GM18951 (cell line): ENCODE measurements around the gene WDR33.

ENCODE experiments used
- POLR2A ChIP-seq: IDR thresholded peaks from 4 replicates; pipeline ENCODE4 v1.6.1; 2011; ENCODE audit warnings: mild to moderate bottlenecking; ENCODE audit not compliant: insufficient read length, insufficient read depth; ENCODE audit errors: extremely low read depth
- in situ Hi-C: fragments of 300-500 bp; cut with MboI; formaldehyde crosslinking; loops from one replicate; pipeline ENCODE4 v1.12.0; 2022; ENCODE audit warnings: low sequenced_read_pairs, mixed read lengths, inconsistent platforms; ENCODE audit not compliant: unreplicated experiment

WDR33 gene

GRCh38 chr2:127664895-127665225 is 146.1 kb downstream of the WDR33 start:
- in situ Hi-C loops = no loop called here
- no peak for TF ChIP-seq POLR2A

- no peak for TF ChIP-seq POLR2A
Observed at GRCh38 chr2:127664065-127664894, 146.7 kb downstream of the WDR33 start.

GRCh38 chr2:127663566-127664064 is 147.4 kb downstream of the WDR33 start:
- no peak for TF ChIP-seq POLR2A
- in situ Hi-C loops = no loop called here

More at GRCh38 chr2:127664065-127664894, 146.7 kb downstream of the WDR33 start:
- in situ Hi-C loops = no loop called here

- TF ChIP-seq POLR2A = no peak
- in situ Hi-C loops = no loop called here
Observed at GRCh38 chr2:127662937-127663565, 147.9 kb downstream of the WDR33 start.

- in situ Hi-C loops = no loop called here
- no peak for TF ChIP-seq POLR2A
Observed at GRCh38 chr2:127661949-127662510, 148.9 kb downstream of the WDR33 start.

- TF ChIP-seq POLR2A = no peak
- in situ Hi-C loops = no loop called here
Observed at GRCh38 chr2:127661072-127661649, 149.8 kb downstream of the WDR33 start.

- no peak for TF ChIP-seq POLR2A
- in situ Hi-C loops = no loop called here
Observed at GRCh38 chr2:127660291-127660578, 150.7 kb downstream of the WDR33 start.

GRCh38 chr2:127659408-127660290 is 151.3 kb downstream of the WDR33 start:
- no peak for TF ChIP-seq POLR2A
- in situ Hi-C loops = no loop called here

GRCh38 chr2:127658641-127659407 is 152.1 kb downstream of the WDR33 start:
- in situ Hi-C loops = no loop called here
- TF ChIP-seq POLR2A = no peak

GRCh38 chr2:127658146-127658545 is 152.8 kb downstream of the WDR33 start:
- no peak for TF ChIP-seq POLR2A
- in situ Hi-C loops = no loop called here

- no peak for TF ChIP-seq POLR2A
- in situ Hi-C loops = no loop called here
Observed at GRCh38 chr2:127657232-127657595, 153.8 kb downstream of the WDR33 start.

- in situ Hi-C loops = no loop called here
- no peak for TF ChIP-seq POLR2A
Observed at GRCh38 chr2:127656569-127657231, 154.3 kb downstream of the WDR33 start.
